SK-N-SH (cell line): ENCODE measurements around the gene TGFBR3.

Experiments
- CTCF ChIP-seq: fragments of 200-600 bp; sonication (generic); IDR thresholded peaks from 2 replicates; pipeline ENCODE4 v1.6.1; 2017; ENCODE audit warnings: antibody characterized with exemption, mild to moderate bottlenecking, moderate library complexity
- EP300 ChIP-seq, 2 experiments: IDR thresholded peaks; 2 replicates each; pipeline versions ENCODE4 v1.4.0 to v1.6.1; 2012; ENCODE audit warnings: borderline replicate concordance in 1 of 2, low read depth in 1 of 2, low read length in 1 of 2
- GABPA ChIP-seq: IDR thresholded peaks from 2 replicates; pipeline ENCODE4 v1.4.0; 2012; ENCODE audit warnings: low read depth, mild to moderate bottlenecking
- MXI1 ChIP-seq: IDR thresholded peaks from 2 replicates; pipeline ENCODE4 v1.6.1; 2012; ENCODE audit warnings: mild to moderate bottlenecking, low read depth, low read length, improper control_type of control experiment
- POLR2AphosphoS5 ChIP-seq: IDR thresholded peaks from 2 replicates; pipeline ENCODE4 v1.6.1; 2012; ENCODE audit warnings: low read depth, low read length
- RCOR1 ChIP-seq: fragments of 150-350 bp; IDR thresholded peaks from 2 replicates; pipeline ENCODE4 v1.6.1; 2017; ENCODE audit warnings: antibody characterized with exemption, low read length
- USF2 ChIP-seq: fragments of 150-350 bp; IDR thresholded peaks from 2 replicates; pipeline ENCODE4 v1.6.1; 2017; ENCODE audit warnings: antibody characterized with exemption, low read length, low read depth, borderline replicate concordance
- TF ChIP-seq, protein P1 (sequence below): IDR thresholded peaks from 2 replicates; pipeline ENCODE4 v1.4.0; 2012; ENCODE audit warnings: low read depth
- TF ChIP-seq, protein P2 (sequence below): fragments of 150-350 bp; IDR thresholded peaks from 2 replicates; pipeline ENCODE4 v1.6.1; 2016; ENCODE audit warnings: mild to moderate bottlenecking, low read depth, low read length

- TF ChIP-seq POLR2AphosphoS5 (no peak), MXI1 (no peak), CTCF (no peak), EP300 (IDR thresholded peaks at IDR 0.05; ENCODE audit: borderline replicate concordance in 1 of 2, low read depth in 1 of 2, low read length in 1 of 2) (no peak), USF2 (no peak), RCOR1 (no peak), GABPA (no peak)
- TF ChIP-seq, protein P1, sequence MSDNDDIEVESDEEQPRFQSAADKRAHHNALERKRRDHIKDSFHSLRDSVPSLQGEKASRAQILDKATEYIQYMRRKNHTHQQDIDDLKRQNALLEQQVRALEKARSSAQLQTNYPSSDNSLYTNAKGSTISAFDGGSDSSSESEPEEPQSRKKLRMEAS = no peak
- TF ChIP-seq, protein P2, sequence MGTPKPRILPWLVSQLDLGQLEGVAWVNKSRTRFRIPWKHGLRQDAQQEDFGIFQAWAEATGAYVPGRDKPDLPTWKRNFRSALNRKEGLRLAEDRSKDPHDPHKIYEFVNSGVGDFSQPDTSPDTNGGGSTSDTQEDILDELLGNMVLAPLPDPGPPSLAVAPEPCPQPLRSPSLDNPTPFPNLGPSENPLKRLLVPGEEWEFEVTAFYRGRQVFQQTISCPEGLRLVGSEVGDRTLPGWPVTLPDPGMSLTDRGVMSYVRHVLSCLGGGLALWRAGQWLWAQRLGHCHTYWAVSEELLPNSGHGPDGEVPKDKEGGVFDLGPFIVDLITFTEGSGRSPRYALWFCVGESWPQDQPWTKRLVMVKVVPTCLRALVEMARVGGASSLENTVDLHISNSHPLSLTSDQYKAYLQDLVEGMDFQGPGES = no peak
Observed at GRCh38 chr1:91741301-91741700, 144.7 kb downstream of the TGFBR3 start.
